GM19395 (cell line): ENCODE results near the gene VCP.

ENCODE experiments used
- ATAC-seq: cut with Tn5 transposase; IDR thresholded peaks from one replicate; pipeline ENCODE4 v1.9.1; 2021; ENCODE audit warnings: mild to moderate bottlenecking, moderate library complexity; ENCODE audit not compliant: unreplicated experiment

The VCP gene

DNA sequence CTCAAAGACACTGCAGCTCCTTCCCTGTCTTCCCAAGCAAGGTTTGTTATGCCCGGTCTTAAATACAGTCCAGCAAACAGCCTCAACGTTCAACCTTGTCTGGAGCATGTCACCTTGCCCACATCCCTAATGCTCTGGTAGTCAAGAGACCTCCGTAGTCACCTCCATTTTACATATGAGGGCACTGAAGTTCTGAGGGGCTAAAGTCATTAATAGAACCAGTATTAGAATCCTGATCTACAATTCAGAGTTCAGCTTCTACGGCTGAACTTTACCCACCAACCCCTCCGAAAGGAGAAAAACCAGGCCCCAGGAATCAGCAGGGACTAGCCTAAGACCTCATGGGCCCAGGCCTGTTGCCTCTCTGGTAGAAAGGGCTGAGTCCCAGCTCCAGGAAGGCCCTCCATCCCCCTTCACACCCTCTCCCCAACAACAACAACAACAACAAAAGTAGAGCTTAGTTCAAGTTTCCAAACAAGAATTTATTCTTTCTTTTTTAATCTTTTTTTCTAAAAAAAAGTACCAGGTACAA lies 31.3 kb upstream of the VCP start:
- no peak for ATAC-seq

DNA sequence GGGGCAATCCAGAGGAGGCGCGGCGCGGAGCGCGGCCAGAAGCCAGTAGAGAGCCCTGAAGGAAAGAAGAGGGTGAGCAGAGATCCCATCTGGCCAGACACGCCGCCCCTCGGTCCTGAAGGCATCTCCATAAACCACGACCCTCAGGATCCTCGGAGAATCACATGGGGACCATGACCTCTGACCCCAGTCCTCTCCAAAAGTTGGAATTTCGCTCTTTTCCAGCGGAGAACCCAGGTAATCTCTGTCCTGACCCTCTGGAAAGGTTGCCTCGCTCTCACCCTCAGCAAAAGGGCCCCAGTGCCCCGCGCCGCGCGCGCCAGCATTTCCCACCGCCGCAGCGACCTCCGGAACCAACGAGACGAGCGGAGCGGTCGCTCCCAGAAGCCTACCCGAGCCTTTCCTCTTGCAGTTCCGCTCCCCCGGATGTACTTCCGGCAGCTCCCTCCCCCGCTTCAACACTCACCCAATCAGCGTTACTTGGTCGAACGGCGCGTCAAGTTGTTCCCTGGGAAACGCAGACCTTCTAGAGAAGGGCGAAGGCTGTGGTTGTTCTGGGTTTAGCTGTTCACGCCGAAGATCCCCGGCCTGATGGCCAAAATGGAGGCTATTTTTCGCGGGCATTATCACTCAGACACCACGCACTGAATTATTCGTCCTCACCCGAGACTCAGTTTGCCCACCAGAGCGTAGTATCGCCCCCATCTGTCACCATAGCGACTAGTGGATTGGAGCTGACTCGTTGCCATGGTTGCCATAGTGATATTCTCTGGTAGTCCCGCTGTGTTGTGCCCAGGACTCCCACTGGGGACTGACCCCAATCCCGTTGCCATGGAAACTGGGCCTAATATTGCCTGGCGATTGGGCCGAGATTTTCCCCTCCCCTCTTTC lies 30.6 kb upstream of the VCP start, which contains the start of gene STOML2:
Gene STOML2 (minus strand): TSS at position 363 of the 891 bp plus-strand sequence. CDS start 37 bp downstream, at position 326.
- ATAC-seq: peak; percentile 98

DNA sequence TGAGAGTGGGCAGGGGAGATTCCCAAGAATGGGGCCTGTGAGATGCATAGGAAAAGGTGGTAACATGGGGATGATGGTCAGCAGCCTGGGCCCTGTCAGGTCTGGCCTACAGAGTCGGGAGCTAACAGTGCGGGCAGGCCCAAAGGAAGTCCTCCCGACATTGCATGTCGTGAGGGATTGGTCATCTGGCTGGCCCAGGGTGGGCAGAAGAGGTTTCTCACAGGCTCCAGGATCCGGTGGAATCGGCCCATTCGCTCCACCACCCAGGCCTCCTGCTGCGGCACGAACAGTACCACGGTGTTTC lies 30.0 kb upstream of the VCP start:
- no peak for ATAC-seq

DNA sequence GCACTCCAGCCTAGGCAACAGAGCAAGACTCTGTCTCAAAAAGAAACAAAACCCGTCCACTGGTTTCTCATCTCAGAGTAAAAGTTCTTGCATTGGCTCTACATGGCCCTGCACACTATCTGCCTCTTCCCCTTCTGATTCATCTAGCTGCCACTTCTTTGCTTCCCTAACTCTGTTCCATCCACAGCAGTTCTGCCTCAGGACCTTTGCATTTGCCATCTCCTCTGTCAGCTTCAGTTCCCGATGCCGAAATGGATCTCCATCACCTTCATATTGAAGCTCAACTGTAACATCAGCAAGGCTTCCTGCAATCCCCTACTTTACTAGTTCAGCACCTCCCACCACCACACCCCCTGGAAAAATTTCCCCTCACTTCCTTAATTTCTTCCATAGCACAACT lies 25.1 kb upstream of the VCP start:
- no peak for ATAC-seq

DNA sequence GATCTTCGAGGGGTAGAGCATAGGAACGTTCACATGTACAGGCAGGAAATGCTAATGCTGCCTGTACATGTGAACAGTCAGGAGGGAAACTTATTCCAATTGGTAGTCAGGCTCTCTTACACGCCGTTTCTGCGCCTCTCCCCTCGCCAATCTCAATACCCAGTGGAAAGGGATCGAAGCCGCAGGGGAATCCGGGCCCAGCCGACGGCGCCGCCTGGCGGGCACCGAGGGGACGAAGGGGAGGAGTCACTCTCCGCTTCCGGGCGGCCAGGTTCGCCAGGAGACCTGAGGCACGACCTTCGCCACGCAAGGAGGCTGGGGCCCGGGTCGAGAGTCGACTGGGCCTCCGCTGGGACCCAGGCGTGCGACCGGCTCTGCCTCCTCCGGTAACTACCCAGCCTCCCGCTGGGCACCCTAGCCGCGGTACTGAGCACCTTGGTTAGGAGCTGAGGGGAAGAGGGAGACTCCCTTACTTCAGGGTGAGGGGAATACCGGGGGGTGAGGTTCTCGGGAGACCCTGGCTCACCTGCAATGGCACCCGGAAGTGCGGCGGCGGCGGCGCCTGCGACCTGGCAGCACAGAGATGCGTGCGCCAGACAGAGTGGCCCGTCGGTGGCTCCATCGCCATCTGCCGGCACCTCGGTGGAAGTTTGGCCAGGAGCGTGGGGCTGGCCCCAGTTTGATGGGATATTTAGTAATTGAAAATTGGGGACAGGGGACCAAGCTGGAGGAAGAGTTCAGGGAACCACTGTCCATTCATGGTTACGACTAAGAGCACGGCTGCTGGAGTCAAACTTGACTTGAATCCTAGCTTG lies 23.8 kb upstream of the VCP start, which contains the start of gene PIGO:
Gene PIGO (minus strand): TSS at position 557 of the 815 bp plus-strand sequence. CDS start 1,026 bp downstream, outside the sequence.
- ATAC-seq: peak; percentile 90

DNA sequence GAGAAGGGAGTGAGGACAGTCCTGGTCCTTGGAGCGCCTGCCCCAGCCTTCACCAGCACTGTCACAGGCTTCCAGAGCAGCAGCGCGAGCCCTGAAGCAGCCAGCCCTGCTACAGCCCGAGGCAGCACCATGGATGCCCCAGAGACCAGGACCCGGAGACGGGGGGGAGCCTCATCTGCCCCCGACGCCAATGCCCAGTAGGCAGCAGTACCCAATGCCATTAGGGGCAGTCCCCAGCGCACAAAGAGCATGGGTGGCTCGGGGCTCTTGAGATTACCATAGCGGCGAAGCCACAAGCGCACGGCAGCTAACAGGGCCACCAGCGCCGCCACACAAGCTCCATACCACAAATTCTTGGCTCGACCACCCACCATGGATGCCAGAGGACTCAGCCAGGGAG lies 19.1 kb upstream of the VCP start:
- no peak for ATAC-seq

DNA sequence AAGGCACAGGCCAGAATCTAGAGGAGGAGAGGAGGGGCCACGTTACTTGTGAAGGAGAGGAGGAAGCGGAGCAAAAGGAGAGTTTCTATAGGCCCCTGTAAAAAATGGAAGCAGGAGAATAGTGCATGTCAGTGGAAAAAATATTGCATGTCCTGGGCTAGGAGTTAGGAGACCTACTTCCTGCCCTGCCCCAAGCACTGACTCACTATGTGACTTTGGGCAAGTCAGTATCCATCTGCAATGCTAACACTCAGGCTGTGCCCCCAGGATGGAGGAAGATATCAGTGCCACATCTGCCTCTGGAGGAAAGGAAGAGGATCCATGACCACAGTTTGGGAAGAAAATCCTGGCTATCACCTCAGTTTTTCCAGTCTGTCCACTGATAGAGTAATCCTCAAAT lies 17.0 kb upstream of the VCP start:
- no peak for ATAC-seq

DNA sequence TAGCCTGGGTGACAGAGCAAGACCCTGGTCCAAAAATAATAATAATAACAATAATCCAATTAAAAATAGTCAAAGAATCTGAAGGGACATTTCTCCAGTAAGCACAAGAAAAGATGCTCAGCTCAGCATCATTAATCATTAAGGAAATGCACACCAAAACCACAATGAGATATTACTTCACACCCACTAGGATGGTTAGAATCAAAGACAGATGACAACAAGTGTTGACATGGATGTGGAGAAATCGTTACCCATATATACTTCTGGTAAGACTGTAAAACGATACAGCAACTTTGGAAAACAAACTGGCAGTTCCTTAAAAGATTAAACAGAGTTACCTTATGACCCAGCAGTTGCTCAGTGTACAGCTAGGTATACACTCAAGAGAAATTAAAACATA lies 12.7 kb upstream of the VCP start:
- no peak for ATAC-seq

DNA sequence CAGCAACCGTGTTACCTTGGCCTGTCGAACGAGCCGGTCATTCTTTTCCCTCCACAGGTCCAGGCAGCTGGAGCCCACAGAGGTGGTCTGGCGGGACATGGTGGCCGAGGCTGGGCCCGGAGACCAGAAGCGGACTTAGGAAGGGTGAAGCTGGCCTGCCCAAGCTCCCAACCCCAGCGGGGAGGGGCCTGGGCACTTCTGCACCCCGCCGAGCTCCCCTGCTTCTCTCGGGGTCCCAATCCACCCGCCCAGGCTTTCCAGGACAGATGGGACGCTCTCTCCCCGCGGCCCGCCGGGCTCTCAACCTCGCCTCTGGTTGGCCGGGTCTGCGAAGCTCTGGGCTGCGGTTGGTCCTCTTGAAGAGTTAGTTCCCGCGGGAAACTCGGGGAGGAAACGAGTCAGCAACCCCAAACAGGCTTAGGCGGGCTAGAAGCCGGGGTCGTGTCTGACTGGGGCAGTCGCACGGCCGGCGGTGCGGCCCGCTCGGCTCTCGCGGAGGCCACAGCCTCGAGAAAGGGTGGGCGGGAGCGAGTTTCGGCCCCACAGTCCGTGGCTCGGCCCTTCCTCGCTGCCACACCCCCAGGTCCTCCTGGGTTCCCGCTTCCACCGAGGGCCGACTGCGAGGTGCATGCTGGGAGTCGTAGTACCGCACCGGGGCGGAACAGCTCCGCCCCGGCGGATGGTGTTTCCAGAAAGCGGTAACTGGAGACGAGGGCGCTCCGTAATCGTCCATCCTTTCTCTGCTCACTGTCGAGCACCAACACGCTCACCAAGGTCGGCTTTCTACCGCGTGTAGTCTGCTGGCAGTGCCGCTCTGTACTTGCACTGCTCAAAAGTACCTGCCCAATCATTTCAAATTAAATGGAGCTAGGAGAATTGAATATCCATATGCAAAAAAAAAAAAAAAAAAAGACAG lies 7.3 kb upstream of the VCP start, which contains the start of gene FANCG:
Gene FANCG (minus strand): TSS at position 517 of the 916 bp plus-strand sequence. CDS start 418 bp downstream, at position 99.
- peak; percentile 87 for ATAC-seq

DNA sequence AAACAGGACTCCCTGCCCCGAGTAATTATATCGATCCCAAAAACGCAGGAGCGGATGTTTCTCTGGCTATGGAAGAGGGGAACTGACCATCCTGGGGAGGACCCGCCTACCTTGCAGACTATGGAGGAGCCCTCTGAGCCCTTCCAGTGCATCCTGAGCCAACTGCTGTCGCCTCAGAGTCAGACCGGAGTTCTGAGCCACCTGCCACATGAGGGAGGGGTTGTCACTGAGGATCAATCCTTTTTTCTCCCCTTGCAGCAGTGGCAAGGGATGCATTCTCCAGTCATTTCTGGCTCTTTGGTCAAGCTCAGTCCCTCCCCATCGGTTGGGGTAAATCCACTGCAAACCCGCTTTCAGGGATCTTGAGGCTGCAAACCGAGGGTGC lies 6.6 kb upstream of the VCP start:
- ATAC-seq: peak; percentile 3

DNA sequence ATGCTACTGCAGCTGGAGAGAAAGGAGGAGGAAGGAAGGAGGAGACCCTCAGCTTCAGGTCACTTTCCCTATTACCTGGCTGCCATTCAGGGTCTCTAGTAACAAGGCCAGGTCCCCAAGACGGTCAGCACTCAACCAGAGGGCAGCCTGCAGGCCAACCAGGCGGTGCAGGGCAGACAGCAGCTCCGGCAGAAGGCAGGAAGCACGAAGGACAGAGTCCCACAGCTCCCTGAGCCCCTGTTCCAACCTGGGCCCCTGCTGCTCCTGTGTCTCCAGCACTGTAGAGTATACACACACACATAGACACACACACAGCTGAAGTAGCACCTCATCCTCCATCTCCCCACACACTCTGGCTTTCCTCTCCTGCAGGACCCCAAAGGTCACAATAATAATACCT lies 5.6 kb upstream of the VCP start:
- ATAC-seq: no peak

DNA sequence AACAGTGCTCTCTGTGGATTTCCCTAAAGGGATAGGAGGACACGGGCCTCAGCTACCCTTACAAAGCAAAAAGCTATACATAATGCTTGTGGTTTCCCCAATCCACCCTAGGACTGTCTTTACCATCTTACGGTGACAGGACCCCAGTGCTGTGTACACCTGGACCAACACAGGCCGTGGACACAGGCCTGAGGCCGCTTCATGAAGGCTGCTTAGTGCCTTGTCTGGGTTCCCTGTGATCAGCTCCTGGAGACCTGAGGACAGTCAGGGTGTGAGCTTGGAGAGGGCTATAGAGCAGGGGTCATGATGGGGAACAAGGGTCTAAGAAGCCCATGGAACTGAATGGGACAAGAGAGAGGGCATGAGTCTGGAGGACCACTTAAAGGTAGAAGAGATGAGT lies 4.4 kb upstream of the VCP start:
- no peak for ATAC-seq

DNA sequence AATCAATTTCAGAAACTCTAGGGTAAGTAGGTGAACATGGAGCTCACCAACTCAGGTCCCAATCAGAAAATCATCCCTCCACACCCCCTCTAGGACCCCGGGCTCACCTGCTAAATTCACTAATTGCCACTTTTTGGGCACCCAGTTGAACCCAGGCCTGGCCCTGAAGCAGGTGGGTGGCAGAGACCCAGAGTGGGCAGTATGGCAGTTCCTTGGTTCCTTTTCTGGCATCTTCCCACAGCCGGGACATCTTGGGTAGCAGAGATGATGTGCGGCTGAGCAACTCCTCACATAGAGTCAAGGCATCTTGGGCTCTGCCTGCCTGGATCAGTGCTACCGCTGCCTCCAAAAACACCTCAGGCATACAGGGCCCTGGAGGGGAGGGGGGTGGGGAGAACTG lies 2.9 kb upstream of the VCP start:
- ATAC-seq: no peak

DNA sequence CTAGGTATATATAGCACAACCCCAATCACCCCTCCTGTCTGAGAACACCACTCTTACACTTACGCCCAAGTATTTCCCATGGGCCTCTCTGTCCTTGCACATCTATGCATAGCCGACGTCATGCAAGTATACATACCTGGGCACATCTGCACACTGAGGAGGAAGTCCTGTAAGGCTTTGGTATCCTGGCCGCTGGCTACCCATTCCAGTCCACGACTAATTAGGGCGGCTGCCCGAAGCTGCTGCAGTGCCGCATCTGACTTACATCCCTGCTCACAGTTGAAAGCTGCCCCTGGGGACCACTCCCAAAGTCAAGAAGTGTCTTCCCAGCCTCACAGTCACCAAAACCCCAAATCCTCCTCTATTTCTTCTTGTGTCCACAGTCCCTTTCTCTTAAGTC lies 2.4 kb upstream of the VCP start:
- no peak for ATAC-seq

DNA sequence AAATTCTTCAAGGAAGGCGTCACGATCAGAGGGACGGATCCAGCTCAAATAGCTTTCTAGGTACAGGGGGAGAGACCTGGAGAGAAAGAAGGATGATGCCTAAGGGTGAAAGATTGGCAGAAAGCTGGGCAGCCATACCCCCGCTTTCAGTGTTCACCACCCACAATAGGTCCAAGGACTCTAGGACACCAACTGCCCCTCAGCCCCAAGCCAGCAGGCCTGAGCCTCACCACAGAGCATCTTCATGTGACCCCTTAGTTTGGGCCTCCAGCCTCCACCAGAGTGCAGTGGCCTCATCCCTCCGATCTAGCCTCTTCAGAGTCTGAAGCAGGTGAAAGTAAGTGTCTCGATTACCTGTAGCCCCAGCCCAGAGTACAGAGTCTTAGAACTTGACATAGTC lies 1.7 kb upstream of the VCP start:
- ATAC-seq: no peak

DNA sequence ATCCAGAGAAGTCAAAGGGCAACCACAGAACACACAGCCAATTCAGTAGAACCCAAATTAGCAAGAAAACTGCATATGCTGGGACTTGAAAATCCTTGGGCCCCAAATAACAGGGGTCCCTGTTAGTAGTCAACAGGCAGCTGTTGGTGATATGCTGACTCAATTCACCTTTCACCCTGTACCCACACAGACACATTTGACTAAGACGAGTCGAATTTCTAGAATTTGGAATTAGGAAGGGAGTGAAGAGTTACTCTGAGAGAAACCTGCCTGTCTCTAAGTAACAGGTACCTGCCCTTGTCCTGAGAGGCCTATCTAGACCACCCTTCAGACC lies 821 bp upstream of the VCP start:
- no peak for ATAC-seq

DNA sequence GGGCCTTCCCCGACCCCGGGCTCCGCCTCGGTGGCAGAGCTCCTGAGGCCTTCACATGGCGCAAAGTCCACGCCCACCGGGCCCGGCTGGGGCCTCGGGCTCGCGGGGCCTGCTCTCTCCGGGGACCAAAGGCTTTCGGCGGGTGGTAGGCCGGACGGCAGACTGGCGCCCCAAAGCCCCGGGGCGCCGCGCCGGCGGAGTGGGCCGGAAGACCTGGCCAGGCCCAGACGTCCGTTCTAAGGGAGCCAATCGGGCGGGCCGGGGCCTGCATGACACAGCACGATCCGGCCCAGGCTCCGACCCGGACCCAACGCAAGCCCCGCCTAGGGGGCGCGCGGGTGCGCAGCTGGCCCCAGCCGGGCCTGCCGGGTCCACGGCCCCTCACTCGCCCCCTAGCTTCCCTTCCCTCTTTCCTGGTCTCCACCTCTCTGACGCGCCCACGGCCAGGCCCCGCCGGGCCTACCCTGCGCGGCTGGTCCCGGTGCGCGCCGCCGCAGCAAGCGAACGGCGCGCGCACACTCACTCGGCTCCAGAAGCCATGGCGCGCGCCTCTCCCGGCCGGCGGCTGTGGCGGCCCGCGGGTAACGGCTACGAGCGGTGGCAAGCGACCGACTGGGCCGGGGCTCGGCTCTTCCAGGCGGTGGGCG lies 488 bp downstream of the VCP start:
- peak; percentile 59 for ATAC-seq

DNA sequence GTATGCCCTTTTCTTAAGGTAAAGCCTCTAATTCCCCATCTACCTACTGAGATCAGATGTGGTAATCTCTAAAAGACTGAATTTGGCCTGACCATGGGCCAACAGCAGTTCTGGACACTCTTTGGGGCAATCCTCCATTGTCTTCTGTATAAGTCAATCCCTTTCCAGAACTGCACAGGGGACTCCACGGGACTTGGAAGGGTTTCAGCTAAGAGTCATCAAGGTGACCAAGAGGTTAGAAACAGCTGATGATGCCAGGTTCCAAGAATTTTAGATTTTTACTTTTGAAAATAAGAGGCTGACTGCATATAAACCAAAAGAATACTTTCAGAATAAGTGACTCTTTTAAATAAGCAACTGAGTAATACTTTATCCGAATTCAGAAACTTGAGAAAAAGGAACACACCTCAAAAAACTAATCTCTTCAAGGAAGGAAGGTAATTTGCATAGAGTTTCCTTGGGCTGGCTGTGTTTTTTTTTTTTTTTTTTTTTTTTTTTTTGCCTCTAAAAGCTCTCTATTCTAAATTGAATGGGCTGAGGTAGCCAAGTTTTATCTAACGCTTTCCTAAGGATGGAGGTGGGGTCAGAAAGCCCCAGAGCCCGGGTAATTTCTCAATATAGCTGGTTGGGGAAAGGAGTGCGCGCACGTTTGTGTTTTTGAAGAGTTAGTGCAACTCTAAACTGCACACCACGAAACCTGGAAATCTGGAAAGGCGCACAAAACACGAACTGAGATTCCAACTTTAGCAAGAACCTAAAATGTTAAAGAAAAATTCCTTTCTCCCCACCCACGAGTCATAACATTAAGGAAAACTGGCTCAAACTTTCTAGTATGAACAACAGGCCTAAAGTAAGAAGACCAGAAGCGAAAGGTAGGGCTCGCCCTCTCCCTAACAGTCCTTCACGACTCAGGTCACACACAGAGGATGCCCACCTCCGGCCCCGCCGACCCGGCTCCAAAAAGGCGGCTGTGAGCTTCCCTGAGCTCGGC lies 1.3 kb downstream of the VCP start:
- ATAC-seq: no peak

DNA sequence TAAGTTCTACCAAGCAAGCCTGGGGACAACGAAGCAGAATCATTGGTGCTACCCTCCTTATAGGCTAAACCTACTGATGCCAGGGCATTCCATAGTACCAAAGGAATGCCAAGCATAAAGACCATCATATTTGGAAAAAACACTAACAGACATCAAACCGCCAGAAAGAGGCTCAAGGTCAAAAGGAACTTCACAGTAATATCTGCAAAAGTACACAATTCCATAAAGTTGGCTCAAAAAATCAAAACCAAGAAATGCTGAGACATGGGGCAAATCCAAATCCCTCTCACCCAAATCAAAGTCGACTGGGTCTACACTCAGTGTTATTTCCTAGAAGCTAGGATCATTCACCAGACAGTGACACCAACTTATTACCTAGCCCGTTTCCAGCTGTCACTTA lies 3.4 kb downstream of the VCP start:
- no peak for ATAC-seq
